ENCODE results near the gene SH3BGRL2.

DNA sequence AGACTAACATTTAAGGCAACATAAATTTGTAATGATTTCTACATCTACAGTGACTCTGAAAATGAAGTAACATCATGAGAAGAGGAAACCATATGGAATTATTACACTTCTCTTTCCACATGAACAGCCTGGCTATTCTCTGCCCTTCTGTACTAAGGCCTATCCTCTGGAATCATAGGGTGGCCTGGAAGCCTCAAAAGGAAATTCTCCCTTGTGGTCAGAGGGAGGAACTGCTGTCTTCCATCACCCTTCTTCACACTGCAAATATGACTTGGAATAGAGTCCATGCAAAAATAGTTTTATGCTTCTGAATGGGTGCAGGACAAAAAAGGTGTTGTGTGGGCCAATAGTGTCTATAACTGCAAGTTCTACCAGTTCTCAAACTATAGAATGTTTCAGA, 44.6 kb upstream of the SH3BGRL2 start:
- TF ChIP-seq POLR2A (IDR thresholded peaks at IDR 0.05) (no peak), EP300 (IDR thresholded peaks at IDR 0.05; ENCODE audit: low read depth) (no peak), POLR2AphosphoS5 (IDR thresholded peaks at IDR 0.05) (no peak)
- TF ChIP-seq, protein P1, sequence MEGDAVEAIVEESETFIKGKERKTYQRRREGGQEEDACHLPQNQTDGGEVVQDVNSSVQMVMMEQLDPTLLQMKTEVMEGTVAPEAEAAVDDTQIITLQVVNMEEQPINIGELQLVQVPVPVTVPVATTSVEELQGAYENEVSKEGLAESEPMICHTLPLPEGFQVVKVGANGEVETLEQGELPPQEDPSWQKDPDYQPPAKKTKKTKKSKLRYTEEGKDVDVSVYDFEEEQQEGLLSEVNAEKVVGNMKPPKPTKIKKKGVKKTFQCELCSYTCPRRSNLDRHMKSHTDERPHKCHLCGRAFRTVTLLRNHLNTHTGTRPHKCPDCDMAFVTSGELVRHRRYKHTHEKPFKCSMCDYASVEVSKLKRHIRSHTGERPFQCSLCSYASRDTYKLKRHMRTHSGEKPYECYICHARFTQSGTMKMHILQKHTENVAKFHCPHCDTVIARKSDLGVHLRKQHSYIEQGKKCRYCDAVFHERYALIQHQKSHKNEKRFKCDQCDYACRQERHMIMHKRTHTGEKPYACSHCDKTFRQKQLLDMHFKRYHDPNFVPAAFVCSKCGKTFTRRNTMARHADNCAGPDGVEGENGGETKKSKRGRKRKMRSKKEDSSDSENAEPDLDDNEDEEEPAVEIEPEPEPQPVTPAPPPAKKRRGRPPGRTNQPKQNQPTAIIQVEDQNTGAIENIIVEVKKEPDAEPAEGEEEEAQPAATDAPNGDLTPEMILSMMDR (IDR thresholded peaks at IDR 0.05): peak; percentile 34 to 60 (median 51)
